ENCODE results near the gene L1CAM.

GRCh38 chrX:153812220-153812619 is 73.8 kb downstream of the L1CAM start:
- TF ChIP-seq POLR2AphosphoS5 (IDR thresholded peaks at IDR 0.05; ENCODE audit: borderline replicate concordance, low read depth, low read length) (no peak), EZH2 (IDR thresholded peaks at IDR 0.05) (no peak), FOXP2 (optimal IDR thresholded peaks at IDR 0.05; ENCODE audit: control extremely low read depth, extremely low read length, insufficient read depth) (no peak)

All from SK-N-MC (cell line).